ENCODE data around the gene MSH3.

GRCh38 chr5:80863708-80864107 is 209.3 kb downstream of the MSH3 start:
- TF ChIP-seq CTCF (IDR thresholded peaks at IDR 0.05) = no peak
- no peak for TF ChIP-seq CBX2 (IDR thresholded peaks at IDR 0.05; ENCODE audit: borderline replicate concordance, low read depth)
- no peak for TF ChIP-seq EP300 (IDR thresholded peaks at IDR 0.05)
- TF ChIP-seq POLR2A (IDR thresholded peaks at IDR 0.05; ENCODE audit: low read length) = no peak
- no peak for TF ChIP-seq ESRRA (IDR thresholded peaks at IDR 0.05; ENCODE audit: borderline replicate concordance, low read length)
- TF ChIP-seq CBX8 (IDR thresholded peaks at IDR 0.05) = no peak
- TF ChIP-seq MAX (IDR thresholded peaks at IDR 0.05) = no peak
- no peak for TF ChIP-seq POLR2AphosphoS2 (conservative IDR thresholded peaks at IDR 0.05; ENCODE audit: low read length)
- no peak for TF ChIP-seq RAD21 (conservative IDR thresholded peaks at IDR 0.05 in 1 of 2, IDR thresholded peaks at IDR 0.05 in 1 of 2)
- no peak for TF ChIP-seq ELK1 (IDR thresholded peaks at IDR 0.05; ENCODE audit: low read depth, low read length)
- TF ChIP-seq ZC3H11A (IDR thresholded peaks at IDR 0.05) = no peak
- no peak for TF ChIP-seq REST (IDR thresholded peaks at IDR 0.05)
- no peak for TF ChIP-seq SREBF2 (IDR thresholded peaks at IDR 0.05)
